Germinal center (tissue), 1 donor: Measurements from ENCODE around the gene SLC25A21.
"Not testable (repeated sequence)": the region's sequence is repeated elsewhere in the genome, so short reads cannot be mapped to it uniquely, and the experiment has no call there.

Experiments
- DNase-seq: peaks from one replicate; pipeline ENCODE4 v3.0.0; 2012; ENCODE audit warnings: mixed read lengths, low spot score

The SLC25A21 gene

DNA sequence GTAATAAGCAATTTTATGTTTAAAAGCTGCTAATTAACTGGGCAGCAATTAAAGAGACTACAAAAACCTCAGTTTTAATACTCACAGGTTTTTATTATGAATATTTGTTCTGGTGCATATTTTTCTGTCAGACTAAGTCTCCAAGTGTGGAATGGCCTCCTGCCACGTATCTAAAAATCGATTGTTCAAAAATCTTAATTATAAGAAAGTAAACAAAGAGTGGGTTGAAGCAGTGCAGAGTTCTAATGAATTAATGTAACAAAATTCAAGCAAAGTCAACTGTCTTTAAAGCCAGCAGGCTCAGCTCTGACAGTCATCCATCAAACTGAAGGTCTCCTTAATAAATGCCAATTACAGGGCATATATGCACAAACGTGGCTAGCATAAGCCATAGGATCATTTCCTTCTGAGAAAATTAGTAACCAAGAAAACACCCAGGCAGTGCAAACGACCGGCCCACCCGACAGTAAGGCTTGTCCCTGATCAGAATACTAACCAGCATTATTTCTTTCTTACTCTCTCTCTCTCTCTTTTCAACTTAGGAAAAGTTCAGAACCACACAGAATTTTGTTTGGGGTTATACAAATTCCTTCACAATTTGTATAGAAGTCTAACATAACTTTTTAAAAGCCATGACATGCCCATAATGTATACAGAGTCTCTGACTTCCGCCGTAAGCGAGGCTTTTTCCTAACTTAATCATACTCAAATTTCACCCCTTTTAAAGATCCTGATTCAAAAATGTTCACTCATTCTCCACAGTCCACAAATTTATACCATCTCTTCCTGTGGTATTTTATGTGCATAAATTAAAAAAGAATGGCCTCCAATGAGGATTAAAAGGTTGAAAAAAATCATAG lies 83.8 kb downstream of the SLC25A21 start:
- no peak for DNase-seq

DNA sequence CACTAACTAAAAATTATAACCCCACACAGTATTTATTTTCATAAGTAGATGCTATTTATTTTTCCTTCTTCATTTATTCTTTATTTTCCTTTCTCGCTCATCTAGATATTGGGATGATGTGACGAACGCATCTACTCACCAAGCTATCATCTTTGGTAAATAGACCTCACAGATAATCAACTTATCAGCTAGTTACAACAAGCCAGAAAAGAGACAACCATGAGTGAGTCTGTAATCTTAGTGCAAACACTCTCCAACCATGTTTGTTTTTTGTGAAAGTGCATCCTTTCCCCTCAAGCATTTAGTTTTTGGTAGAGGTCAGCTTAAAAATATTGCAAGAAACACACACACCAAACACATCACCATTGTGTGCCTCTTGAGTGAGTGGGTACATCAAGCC lies 84.9 kb downstream of the SLC25A21 start:
- no peak for DNase-seq

- DNase-seq, result no peak
These were observed 88.8 kb downstream of the SLC25A21 start for GRCh38 chr14:37083599-37083998.

DNA sequence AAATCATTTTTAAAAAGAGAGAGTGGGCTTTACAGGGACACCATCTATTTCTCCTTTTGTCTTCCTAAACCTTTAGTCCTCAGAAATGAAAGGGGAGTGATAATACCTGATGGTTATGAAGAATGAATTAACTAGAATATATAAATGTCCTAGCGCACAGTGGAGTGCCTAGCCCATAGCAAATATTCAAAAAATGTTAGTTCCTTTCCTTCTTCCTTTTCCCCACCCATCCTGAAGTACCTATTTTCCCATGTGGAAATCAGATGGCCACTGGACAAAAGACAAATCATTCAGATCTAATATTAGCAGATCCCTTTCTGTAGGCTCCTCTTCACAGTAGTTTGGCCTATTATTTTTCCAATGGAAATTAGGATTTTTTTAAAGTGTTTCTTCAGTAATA lies 90.0 kb downstream of the SLC25A21 start:
- DNase-seq, result no peak

- no peak for DNase-seq
These were observed 90.5 kb downstream of the SLC25A21 start for GRCh38 chr14:37081856-37082255.

- DNase-seq, result no peak
These were observed 91.2 kb downstream of the SLC25A21 start for GRCh38 chr14:37081218-37081617.

DNA sequence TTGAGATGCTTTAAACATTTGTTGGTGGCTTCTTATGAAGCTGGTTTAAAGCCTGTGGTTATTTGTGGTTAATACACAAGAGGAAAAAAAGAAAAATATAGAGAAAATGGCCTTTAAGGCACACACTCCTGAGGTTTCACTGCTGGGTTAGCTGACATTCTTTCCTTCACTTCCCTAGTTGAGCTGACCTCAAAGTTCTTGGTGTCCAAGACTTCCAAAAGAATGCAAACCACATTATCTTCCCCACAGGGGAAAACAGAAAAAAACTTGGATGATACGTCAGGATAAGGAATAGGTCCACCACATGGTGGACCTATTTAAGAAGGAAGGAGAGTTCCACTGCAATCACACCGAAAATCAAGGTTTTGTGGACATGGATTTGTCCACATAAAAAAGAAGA lies 94.3 kb downstream of the SLC25A21 start:
- no peak for DNase-seq

GRCh38 chr14:37074320-37074719 lies 98.1 kb downstream of the SLC25A21 start:
- DNase-seq, result not testable (repeated sequence)

DNA sequence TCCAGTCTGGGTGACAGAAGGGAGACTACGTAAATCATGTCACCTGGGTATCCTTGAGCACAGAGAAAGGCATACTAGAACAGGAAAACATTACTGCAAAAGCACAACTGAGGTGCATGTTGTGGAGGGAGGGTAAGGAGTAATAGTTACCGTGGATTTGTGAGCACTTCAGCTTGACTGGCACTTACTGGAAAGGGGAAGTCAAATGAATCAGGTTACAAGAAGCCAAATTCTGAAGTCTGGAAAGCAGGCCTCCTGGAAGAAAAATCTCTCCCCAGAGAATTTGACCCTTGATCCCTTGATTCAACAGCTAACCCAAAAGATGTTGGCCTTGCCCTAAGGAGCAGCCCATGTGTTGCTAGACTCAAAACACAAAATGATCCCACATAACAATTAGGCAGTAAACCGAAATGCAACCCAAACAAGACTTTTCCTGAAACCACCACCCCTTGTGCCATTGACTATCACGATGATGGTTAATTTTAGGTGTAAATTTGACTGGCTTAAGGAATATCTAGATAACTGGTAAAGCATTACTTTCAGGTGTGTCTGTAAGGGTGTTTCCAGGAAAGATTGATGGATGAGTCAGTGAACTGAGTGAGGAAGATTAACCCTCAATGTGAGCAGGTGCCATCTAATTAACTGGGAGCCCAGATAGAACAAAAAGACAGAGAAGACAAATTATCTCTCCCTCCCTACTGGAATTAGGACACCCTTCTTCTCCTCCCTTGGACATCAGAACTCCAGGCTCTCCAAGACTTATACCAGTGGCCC lies 108.8 kb downstream of the SLC25A21 start:
- no peak for DNase-seq

- DNase-seq, result no peak
These were observed 110.1 kb downstream of the SLC25A21 start for GRCh38 chr14:37062191-37062803.

GRCh38 chr14:37061697-37062096 lies 110.7 kb downstream of the SLC25A21 start:
- no peak for DNase-seq

DNA sequence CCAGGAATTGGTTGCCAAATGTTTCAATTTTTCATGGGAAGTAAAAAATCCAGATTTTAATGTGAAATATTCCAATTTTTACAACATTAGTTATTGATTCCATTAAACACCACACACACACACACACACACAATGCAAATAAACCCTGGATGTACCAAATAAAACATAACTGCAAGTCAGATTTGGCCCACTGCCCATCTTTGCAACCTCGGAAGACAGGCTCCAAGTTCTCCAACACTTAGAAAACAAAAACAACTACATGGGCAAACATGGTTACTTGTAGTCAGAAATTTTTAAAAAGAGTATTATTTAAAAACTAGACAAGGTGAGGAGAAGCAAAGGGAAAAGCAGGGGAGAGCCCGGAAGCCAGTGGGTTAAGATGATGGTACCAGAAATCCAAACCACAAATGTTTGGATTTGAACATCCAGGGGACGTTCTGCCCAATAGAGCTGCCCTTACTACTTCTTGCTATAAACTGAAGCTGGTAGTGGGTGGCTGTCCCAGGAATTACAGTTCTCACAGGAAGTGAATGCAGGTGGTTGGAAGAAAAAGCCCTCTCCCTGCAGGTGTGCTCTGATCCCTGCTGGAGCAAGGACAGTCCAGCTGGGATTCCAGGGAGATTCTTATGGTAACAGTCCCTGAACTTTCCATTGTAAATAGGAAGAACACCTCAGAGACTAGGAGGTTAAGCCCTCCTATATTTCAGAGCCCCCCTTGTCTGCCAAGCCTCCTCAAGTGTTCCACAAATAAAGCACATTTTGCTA lies 111.7 kb downstream of the SLC25A21 start:
- DNase-seq, result no peak

- no peak for DNase-seq
These were observed 114.6 kb downstream of the SLC25A21 start for GRCh38 chr14:37057776-37058175.

DNA sequence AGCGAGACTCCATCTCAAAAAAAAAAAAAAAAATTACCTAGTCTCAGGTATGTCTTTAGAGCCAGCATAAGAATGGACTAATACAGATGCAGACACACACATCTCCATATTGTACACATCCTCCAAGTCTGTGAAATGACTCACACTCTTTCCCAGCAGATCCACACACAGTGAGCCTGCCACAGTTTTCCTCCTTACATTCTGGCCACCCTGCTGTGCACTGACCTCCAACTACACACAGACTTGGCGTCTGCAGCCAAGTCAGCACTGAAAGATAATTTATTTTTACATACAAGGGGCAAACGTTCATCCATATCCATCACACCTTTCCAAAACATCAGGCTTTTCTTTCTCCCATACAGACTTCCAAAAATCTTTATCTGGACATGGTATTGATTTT lies 115.9 kb downstream of the SLC25A21 start:
- DNase-seq, result no peak

- no peak for DNase-seq
These were observed 117.5 kb downstream of the SLC25A21 start for GRCh38 chr14:37054869-37055268.

DNA sequence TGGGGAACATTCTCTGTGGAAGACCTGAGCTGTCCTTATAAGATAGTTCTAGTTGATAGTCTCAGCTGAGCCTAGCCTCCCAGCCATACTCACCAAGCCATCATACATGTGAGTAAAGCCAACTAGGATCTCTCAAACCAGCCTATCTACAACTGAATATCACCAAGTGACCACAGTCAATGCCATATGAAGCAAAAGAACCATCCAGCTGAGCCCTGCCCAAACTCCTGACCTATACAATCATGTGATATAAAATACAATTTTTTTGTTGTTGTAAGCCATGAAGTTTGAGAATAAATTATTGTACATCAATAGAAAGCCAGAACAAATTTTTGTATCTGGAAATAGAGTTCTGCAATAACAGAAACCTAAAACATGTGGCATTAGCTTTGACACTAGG lies 118.3 kb downstream of the SLC25A21 start:
- DNase-seq, result no peak

- DNase-seq, result no peak
These were observed 120.7 kb downstream of the SLC25A21 start for GRCh38 chr14:37051680-37052079.

GRCh38 chr14:37051153-37051552 lies 121.3 kb downstream of the SLC25A21 start:
- no peak for DNase-seq

DNA sequence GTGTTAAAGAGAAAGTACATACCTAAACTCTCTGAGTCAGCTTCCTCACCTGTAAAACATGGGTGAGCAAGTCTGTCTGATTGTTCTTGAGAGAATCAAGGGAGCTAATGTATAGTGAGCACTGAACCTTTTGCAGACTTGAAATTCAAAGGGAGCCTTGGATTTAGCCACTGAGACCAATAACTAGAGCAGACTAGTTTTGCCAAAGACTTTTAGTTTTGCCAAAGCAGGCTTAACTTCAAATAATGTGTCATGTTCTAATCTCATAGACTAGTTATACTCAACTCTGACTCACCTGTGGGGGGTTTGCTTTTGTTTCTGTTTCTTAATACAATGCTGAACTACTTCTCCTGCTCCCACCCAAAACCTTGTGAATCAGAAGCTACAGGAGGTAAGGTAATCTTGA lies 123.7 kb downstream of the SLC25A21 start:
- DNase-seq, result no peak

- DNase-seq, result no peak
These were observed 124.4 kb downstream of the SLC25A21 start for GRCh38 chr14:37047996-37048395.

DNA sequence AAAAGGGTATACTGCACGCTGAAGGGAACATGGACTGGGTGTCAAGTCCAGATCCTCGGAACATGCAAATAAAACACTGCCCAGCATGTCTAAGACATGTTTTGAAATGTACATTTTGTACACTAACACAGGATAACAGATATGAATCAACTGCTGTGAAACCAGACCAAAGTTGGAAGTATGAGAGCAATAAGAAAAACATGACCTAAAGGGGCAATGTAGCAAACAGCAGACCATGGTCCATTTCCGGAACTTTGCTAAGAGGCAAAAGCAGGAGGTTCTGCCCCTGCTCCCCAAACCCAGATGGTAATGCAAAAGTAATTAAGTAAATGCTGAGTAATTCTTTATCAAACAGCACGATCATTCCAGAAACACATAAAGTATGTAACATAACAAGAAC lies 125.2 kb downstream of the SLC25A21 start:
- DNase-seq, result no peak

GRCh38 chr14:37046815-37047214 lies 125.6 kb downstream of the SLC25A21 start:
- DNase-seq, result no peak
